B cell (primary cell): ENCODE measurements around the gene NOTCH3. TPM values are rescaled to one million over a fixed set of nuclear protein-coding genes. Genes with fewer than 3 reads are reported as not detected.
A peak's percentile ranks its signal among the peaks of the same experiment; 100 is the strongest.

ENCODE experiments used
- ATAC-seq: fragments of 200-7000 bp; cut with Tn5 transposase; one replicate; pipeline ENCODE4 v1.10.0; 2021; ENCODE audit warnings: low read depth, mild to moderate bottlenecking, moderate number of reproducible peaks, moderate library complexity
- CTCF ChIA-PET: fragments of 350-600 bp; sonication (Branson Sonifier 250); formaldehyde crosslinking; loops from one replicate; lab custom pipeline; 2021; ENCODE audit warnings: antibody characterized with exemption, inconsistent platforms; lab: Charles Lee
- POLR2A ChIA-PET: fragments of 350-600 bp; sonication (Branson Sonifier 250); formaldehyde crosslinking; loops from one replicate; lab custom pipeline; 2021; ENCODE audit warnings: antibody characterized with exemption; lab: Charles Lee
- DNase-seq: peaks from one replicate; pipeline ENCODE4 v3.0.0; 2013
- H2AFZ ChIP-seq: 2 replicates; pipeline ENCODE4 v1.6.1; 2012; ENCODE audit warnings: mild to moderate bottlenecking, low read depth, low read length; ENCODE audit not compliant: insufficient read depth, poor library complexity, severe bottlenecking
- H3K27ac ChIP-seq, 2 donors: 1 replicate in 1 of 2; 2 replicates in 1 of 2; pipeline ENCODE4 v1.5.1; 2012 to 2013; ENCODE audit warnings: low read length in 2 of 2, mild to moderate bottlenecking in 2 of 2, moderate library complexity in 1 of 2
- H3K27me3 ChIP-seq, 4 experiments: fragments of 200-600 bp in 1 of 4; sonication (generic) in 1 of 4; replicated peaks in 1 of 4; 1 replicate in 2 of 4; 2 replicates in 2 of 4; pipeline versions ENCODE4 v1.6.1 to v1.7.0; 2013 to 2016; ENCODE audit warnings: low read length in 3 of 4, mild to moderate bottlenecking in 2 of 4, mixed read lengths in 1 of 4, moderate library complexity in 1 of 4; ENCODE audit not compliant: insufficient read depth in 4 of 4, control insufficient read depth in 3 of 4; ENCODE audit errors: control extremely low read depth in 1 of 4
- H3K36me3 ChIP-seq, 2 experiments: replicated peaks in 1 of 2; 1 replicate in 1 of 2; 2 replicates in 1 of 2; pipeline versions ENCODE4 v1.6.1 to v1.7.1; 2013; ENCODE audit warnings: low read length in 1 of 2; ENCODE audit not compliant: insufficient read depth in 2 of 2, control insufficient read depth in 1 of 2; ENCODE audit errors: control extremely low read depth in 1 of 2, extremely low read depth in 1 of 2
- H3K4me1 ChIP-seq, 2 donors: fragments of 200-600 bp in 1 of 2; sonication (generic) in 1 of 2; 1 replicate in 1 of 2; 2 replicates in 1 of 2; pipeline versions ENCODE4 v1.5.1 to v1.6.1; 2013 to 2017; ENCODE audit warnings: low read length in 2 of 2; ENCODE audit not compliant: control insufficient read depth in 2 of 2, insufficient read depth in 2 of 2
- H3K4me2 ChIP-seq: replicated peaks from 2 replicates; pipeline ENCODE3; 2012; ENCODE audit warnings: mild to moderate bottlenecking, low read depth, low read length; ENCODE audit not compliant: poor library complexity, severe bottlenecking
- H3K4me3 ChIP-seq, 5 experiments: fragments of 200-600 bp in 1 of 5; sonication (generic) in 1 of 5; 1 replicate in 3 of 5; 2 replicates in 2 of 5; pipeline versions ENCODE4 v1.5.1 to v1.7.0; 2011 to 2016; ENCODE audit warnings: low read length in 4 of 5, mild to moderate bottlenecking in 4 of 5, low read depth in 2 of 5, control low read depth in 1 of 5, moderate library complexity in 1 of 5; ENCODE audit not compliant: insufficient read depth in 1 of 5; ENCODE audit errors: control extremely low read depth in 1 of 5, extremely low read depth in 1 of 5
- H3K79me2 ChIP-seq: fragments of 200-600 bp; sonication (generic); one replicate; pipeline ENCODE4 v1.6.0; 2016; ENCODE audit warnings: low read length; ENCODE audit not compliant: control insufficient read depth, insufficient read depth
- H3K9ac ChIP-seq: fragments of 200-600 bp; sonication (generic); 2 replicates; pipeline ENCODE4 v1.6.1; 2017; ENCODE audit warnings: mild to moderate bottlenecking, low read length, moderate library complexity
- H3K9me3 ChIP-seq, 3 donors: one replicate each; pipeline versions ENCODE4 v1.6.1 to v1.7.1; 2013; ENCODE audit warnings: low read length in 2 of 3; ENCODE audit not compliant: control insufficient read depth in 2 of 3, insufficient read depth in 1 of 3; ENCODE audit errors: control extremely low read depth in 1 of 3
- H4K20me1 ChIP-seq: 2 replicates; pipeline ENCODE4 v1.6.0; 2012; ENCODE audit warnings: mild to moderate bottlenecking, low read length; ENCODE audit not compliant: insufficient read depth, control insufficient read depth, poor library complexity, severe bottlenecking
- H3K27ac Mint-ChIP-seq: one replicate; pipeline ENCODE4 v1.8.0; 2021; ENCODE audit warnings: mixed read lengths
- H3K27me3 Mint-ChIP-seq: one replicate; pipeline ENCODE4 v1.8.0; 2021; ENCODE audit warnings: mixed read lengths
- H3K4me1 Mint-ChIP-seq: one replicate; pipeline ENCODE4 v1.8.0; 2021; ENCODE audit warnings: mixed read lengths
- H3K4me3 Mint-ChIP-seq: one replicate; pipeline ENCODE4 v1.8.0; 2021; ENCODE audit warnings: mixed read lengths
- H3K9me3 Mint-ChIP-seq: one replicate; pipeline ENCODE4 v1.8.0; 2022; ENCODE audit warnings: mixed read lengths; ENCODE audit not compliant: insufficient read depth
- CTCF ChIP-seq: fragments of 200-600 bp; IDR thresholded peaks from one replicate; pipeline ENCODE4 v1.8.0; 2022; ENCODE audit warnings: antibody characterized with exemption, mild to moderate bottlenecking
- EZH2 ChIP-seq: IDR thresholded peaks from 2 replicates; pipeline ENCODE4 v1.6.1; 2012; ENCODE audit warnings: borderline replicate concordance, low read depth, mild to moderate bottlenecking, moderate library complexity, low read length; ENCODE audit not compliant: insufficient read depth, poor library complexity, severe bottlenecking
- WGBS: methylation state at CpG from one replicate; pipeline ENCODE4 v1.1.5; 2013; ENCODE audit warnings: missing lambda C conversion rate; ENCODE audit not compliant: insufficient coverage; 5-methylcytosine and 5-hydroxymethylcytosine counted together
- intact Hi-C: fragments of 100-400 bp; cut with micrococcal nuclease; formaldehyde crosslinking; loops from one replicate; pipeline ENCODE4 v1.10.0; 2022
- polyA plus RNA-seq: library from polyadenylated mRNA; depleted of rRNA; stranded (reverse); fragments of >200 nt; gene quantifications from 2 replicates; pipeline ENCODE4 v1.2.3, GENCODE V29; 2012
- total RNA-seq, 2 donors: library from RNA; stranded (reverse); fragments of 120-200 nt in 1 of 2; gene quantifications; 1 replicate in 1 of 2; 2 replicates in 1 of 2; pipeline versions ENCODE4 v1.2.3 to v1.2.4, GENCODE V29; 2013 to 2022

Gene NOTCH3
- total and polyA plus RNA-seq, 2 donors (not counting 1 experiment from before 2014, with no cell fraction given): 0.01 to 0.05 TPM

GRCh38 chr19:15177269-15178116 lies 23.3 kb downstream of the NOTCH3 start:
- Histone ChIP-seq H4K20me1 (no peaks in the 10 kb centered on the region), H3K4me3 (no peak overlapping the region), H3K27ac (no peak overlapping the region), H3K27me3 (peaks cover 0 to 22% (median 4%) of the 10 kb centered on the region in 4 experiments), H2AFZ (peak overlapping the region; percentile 70), H3K9me3 (no peaks in the 10 kb centered on the region), H3K79me2 (no peaks in the 10 kb centered on the region), H3K4me1 (peaks cover 4 to 6% of the 10 kb centered on the region in 2 donors), H3K9ac (no peak overlapping the region), H3K4me2 (peak overlapping the region; percentile 72), H3K36me3 (no peaks in the 10 kb centered on the region)
- Mint-ChIP-seq H3K9me3 (no peaks in the 10 kb centered on the region), H3K27ac (peak overlapping the region; percentile 22), H3K4me3 (peak overlapping the region; percentile 59), H3K27me3 (peaks cover 24% of the 10 kb centered on the region), H3K4me1 (peaks cover 7% of the 10 kb centered on the region)
- WGBS: 7% methylated on average over 92 of the region's 92 CpGs
- TF ChIP-seq CTCF: peak; percentile 90
- TF ChIP-seq EZH2: no peak
- POLR2A ChIA-PET: interaction anchor here (0.7 kb wide), 1 partner anchor 377 kb away, joined by 6 read pairs; no protein-coding TSS in a partner anchor
- DNase-seq (peak; percentile 91), ATAC-seq (peak; percentile 100)
- intact Hi-C loops: loop anchor here (5.0 kb wide), 2 partner anchors 55 to 155 kb away; partner anchors contain the start of genes BRD4 and EPHX3
- CTCF ChIA-PET: interaction anchor here (0.6 to 2.4 kb wide), 15 partner anchors 8 to 690 kb away, joined by 3 to 30 read pairs (median 5); partner anchors contain the start of gene AKAP8L
